Muscle of leg (tissue), 16 donors: ENCODE results near the gene CCL20. TPM values are rescaled to one million over a fixed set of nuclear protein-coding genes. Genes with fewer than 3 reads are reported as not detected.
A peak's percentile ranks its signal among the peaks of the same experiment; 100 is the strongest.

ENCODE experiments used
- DNase-seq: peaks from one replicate; pipeline ENCODE4 v3.0.0; 2013
- H3K27ac ChIP-seq: one replicate; pipeline ENCODE4 v1.5.1; 2013; ENCODE audit warnings: mild to moderate bottlenecking, low read length, control low read depth
- H3K27me3 ChIP-seq: one replicate; pipeline ENCODE4 v1.6.1; 2013; ENCODE audit warnings: low read length; ENCODE audit not compliant: control insufficient read depth, insufficient read depth
- H3K36me3 ChIP-seq: one replicate; pipeline ENCODE4 v1.6.1; 2013; ENCODE audit warnings: low read length; ENCODE audit not compliant: control insufficient read depth, insufficient read depth
- H3K4me1 ChIP-seq: one replicate; pipeline ENCODE4 v1.6.1; 2013; ENCODE audit warnings: low read length; ENCODE audit not compliant: control insufficient read depth, insufficient read depth
- H3K4me3 ChIP-seq: one replicate; pipeline ENCODE4 v1.5.1; 2013; ENCODE audit warnings: low read length, control low read depth
- H3K9me3 ChIP-seq: replicated peaks from 2 replicates; pipeline ENCODE4 v1.6.1; 2013; ENCODE audit warnings: low read depth, low read length; ENCODE audit not compliant: control insufficient read depth
- WGBS: methylation state at CpG from one replicate; pipeline ENCODE4 v1.1.5; 2013; ENCODE audit warnings: missing lambda C conversion rate; ENCODE audit not compliant: insufficient coverage; 5-methylcytosine and 5-hydroxymethylcytosine counted together
- long read RNA-seq, 11 donors: transcript quantifications; one replicate each; lab custom pipeline, GENCODE V29; 2026
- polyA plus RNA-seq, 8 donors: library from polyadenylated mRNA; unstranded; fragments of 120-200 nt; gene quantifications; one replicate each; pipeline versions ENCODE4 v1.2.1 to v1.2.3, GENCODE V29; 2013; ENCODE audit warnings: inconsistent platforms in 1 of 8, low replicate concordance in 1 of 8; ENCODE audit not compliant: insufficient read length in 8 of 8, insufficient read depth in 1 of 8
- total RNA-seq: library from RNA; stranded (reverse); fragments of 120-200 nt; gene quantifications from one replicate; pipeline ENCODE4 v1.2.4, GENCODE V29; 2013

Gene CCL20, protein sequence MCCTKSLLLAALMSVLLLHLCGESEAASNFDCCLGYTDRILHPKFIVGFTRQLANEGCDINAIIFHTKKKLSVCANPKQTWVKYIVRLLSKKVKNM
- total RNA-seq = 0.27 TPM
- polyA plus RNA-seq = 1 to 10 TPM in 7 of 8 donors, under 1 TPM in 1; 0.61 to 6.3 (median 2.3) TPM
- long read RNA-seq, donor 1 = 0 reads
- long read RNA-seq, donor 2 = 0 reads
- long read RNA-seq, donor 3 = 0 reads
- long read RNA-seq, donor 4 = 0 reads
- long read RNA-seq, donor 5, partial matches to known transcripts = 0 of 5 reads
- long read RNA-seq, donor 5, other reads (novel, unspliced or antisense) = 0 of 5 reads
- long read RNA-seq, donor 6, partial matches to known transcripts = 0 of 2 reads
- long read RNA-seq, donor 6, other reads (novel, unspliced or antisense) = 0 of 2 reads
- long read RNA-seq, donor 7, partial matches to known transcripts = 0 of 3 reads
- long read RNA-seq, donor 7, other reads (novel, unspliced or antisense) = 0 of 3 reads
- long read RNA-seq, donor 8, partial matches to known transcripts = 0 of 3 reads
- long read RNA-seq, donor 8, other reads (novel, unspliced or antisense) = 0 of 3 reads
- long read RNA-seq, donor 9, partial matches to known transcripts = 0 of 2 reads
- long read RNA-seq, donor 9, other reads (novel, unspliced or antisense) = 0 of 2 reads
- long read RNA-seq, donor 10 = 0 reads
- long read RNA-seq, donor 11 = 0 reads

DNA sequence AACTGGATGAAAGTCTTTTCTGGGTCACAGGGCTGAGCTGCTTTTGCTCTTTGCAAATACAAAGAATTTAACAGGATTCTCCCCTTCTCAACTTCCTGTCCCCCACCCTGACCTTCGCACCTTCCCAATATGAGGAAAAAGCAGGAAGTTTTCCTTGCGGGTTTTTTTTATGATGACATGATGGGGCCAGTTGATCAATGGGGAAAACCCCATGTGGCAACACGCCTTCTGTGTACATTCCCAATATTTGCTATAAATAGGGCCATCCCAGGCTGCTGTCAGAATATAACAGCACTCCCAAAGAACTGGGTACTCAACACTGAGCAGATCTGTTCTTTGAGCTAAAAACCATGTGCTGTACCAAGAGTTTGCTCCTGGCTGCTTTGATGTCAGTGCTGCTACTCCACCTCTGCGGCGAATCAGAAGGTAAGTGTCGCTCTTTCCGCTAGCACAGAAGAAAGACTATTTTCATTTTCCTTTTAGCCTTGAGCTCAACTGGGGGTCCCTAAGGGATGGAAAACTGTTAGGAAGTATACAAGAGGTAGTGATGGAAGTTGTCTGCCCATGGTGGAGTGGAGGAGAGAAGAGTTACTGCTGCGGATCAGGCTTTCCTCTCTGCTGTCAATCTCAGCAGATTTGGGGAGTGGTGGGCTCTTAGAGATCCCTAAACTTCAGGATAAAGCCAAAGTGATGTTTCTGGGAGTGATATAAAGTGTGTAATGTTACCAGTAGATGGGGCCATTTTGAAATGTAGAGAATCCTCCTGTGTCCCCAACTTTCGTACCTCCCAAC lies at the start of gene CCL20:
Gene CCL20, plus strand, starts transcription at position 281 of the 792 bp plus-strand sequence. Its CDS starts 70 bp downstream, at position 351.
- WGBS = 67% methylated on average over 2 of the region's 9 CpGs
- Histone ChIP-seq H3K9me3 (no peaks in the 10 kb centered on the region), H3K27ac (no peak within 1 kb of the TSS), H3K27me3 (no peaks in the 10 kb centered on the region), H3K36me3 (no peaks in the 10 kb centered on the region), H3K4me3 (no peak within 1 kb of the TSS), H3K4me1 (no peaks in the 10 kb centered on the region)
- no peak for DNase-seq

DNA sequence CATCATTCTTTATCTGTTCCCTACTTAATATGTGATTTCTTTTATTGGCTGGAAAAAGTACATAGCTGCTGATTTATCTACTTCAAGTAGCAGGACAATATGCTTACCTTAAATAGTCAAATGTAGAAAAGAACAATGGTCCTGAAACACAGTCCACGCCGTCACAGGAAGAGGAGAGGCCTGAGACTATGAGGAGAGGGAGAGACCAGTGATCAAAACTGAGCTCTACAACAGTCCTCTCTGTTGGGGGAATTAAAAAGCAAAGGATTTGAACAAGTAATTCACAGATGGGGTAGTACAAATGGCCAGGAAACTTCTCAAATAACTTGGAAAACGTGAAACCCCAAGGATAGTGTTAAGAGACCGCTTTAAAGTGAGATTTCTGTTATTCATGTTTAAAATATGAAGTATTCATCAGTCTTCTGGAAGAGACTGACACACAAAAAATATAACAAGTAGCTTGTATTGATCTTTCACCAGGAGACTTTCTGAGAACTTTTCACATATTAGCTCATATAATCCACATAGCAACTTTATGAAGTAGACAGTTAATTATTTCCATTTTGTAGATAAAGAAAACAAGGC lies 47.8 kb upstream of the CCL20 start:
- Histone ChIP-seq H3K36me3 (no peaks in the 10 kb centered on the region), H3K27me3 (no peaks in the 10 kb centered on the region), H3K4me3 (no peak overlapping the region), H3K4me1 (peaks cover 5% of the 10 kb centered on the region), H3K9me3 (no peaks in the 10 kb centered on the region), H3K27ac (no peak overlapping the region)
- WGBS = 38% methylated on average over 2 of the region's 4 CpGs
- peak; percentile 78 for DNase-seq

- peak overlapping the region; percentile 11 for H3K27ac ChIP-seq
- no peaks in the 10 kb centered on the region for H3K9me3 ChIP-seq
- peaks cover 5% of the 10 kb centered on the region for H3K4me1 ChIP-seq
- H3K36me3 ChIP-seq = no peaks in the 10 kb centered on the region
- no peaks in the 10 kb centered on the region for H3K27me3 ChIP-seq
- WGBS = 4% methylated on average over 8 of the region's 11 CpGs
- peak; percentile 89 for DNase-seq
- no peak overlapping the region for H3K4me3 ChIP-seq
Measured at GRCh38 chr2:227766373-227766883, 47.2 kb upstream of the CCL20 start.

- DNase-seq = no peak
- Histone ChIP-seq H3K36me3 (no peaks in the 10 kb centered on the region), H3K27me3 (no peaks in the 10 kb centered on the region), H3K4me3 (no peak overlapping the region), H3K27ac (no peak overlapping the region), H3K9me3 (no peaks in the 10 kb centered on the region), H3K4me1 (peaks cover 5% of the 10 kb centered on the region)
- WGBS = 91% methylated on average over 22 of the region's 22 CpGs
Measured at GRCh38 chr2:227767830-227768229, 45.8 kb upstream of the CCL20 start.

- Histone ChIP-seq H3K4me3 (no peak overlapping the region), H3K27ac (no peak overlapping the region), H3K27me3 (no peaks in the 10 kb centered on the region), H3K9me3 (no peaks in the 10 kb centered on the region), H3K36me3 (no peaks in the 10 kb centered on the region), H3K4me1 (no peaks in the 10 kb centered on the region)
- 55% methylated on average over 2 of the region's 5 CpGs for WGBS
- DNase-seq = no peak
Measured at GRCh38 chr2:227772197-227772661, 41.4 kb upstream of the CCL20 start.

GRCh38 chr2:227772932-227773331 lies 40.7 kb upstream of the CCL20 start:
- WGBS = no CpG with 5 or more reads among the region's 2 CpGs
- H3K4me3 ChIP-seq = no peak overlapping the region
- no peaks in the 10 kb centered on the region for H3K27me3 ChIP-seq
- no peaks in the 10 kb centered on the region for H3K36me3 ChIP-seq
- H3K4me1 ChIP-seq = no peaks in the 10 kb centered on the region
- no peaks in the 10 kb centered on the region for H3K9me3 ChIP-seq
- DNase-seq = no peak
- H3K27ac ChIP-seq = no peak overlapping the region

DNA sequence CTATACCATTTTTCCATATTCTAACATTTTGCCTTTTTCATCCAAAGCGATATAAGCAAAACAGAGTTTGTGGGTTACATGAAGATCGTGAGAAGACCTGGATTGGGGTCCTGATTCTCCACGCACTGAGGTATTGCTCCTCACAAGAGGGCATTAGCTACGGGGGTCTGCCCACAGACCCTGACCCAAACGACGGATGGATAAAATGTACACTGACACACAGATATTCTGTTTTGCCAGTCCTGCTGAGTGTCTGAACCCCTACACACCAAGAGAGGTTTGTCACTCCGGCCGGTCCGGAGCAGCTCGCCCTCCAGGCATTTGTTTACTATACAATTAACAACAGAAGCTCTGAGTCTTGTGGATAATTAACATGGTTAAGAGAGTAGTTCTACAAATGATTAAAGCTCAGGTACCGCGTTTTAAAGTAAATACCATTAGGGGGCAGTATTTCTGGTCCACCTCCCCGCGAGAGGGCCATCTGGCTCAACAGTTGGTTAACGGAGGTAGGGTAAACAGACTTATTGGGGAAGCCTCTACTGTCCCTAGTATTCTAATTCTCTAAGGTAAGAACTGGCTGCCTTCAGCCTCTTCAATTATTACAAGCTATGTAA lies 39.5 kb upstream of the CCL20 start:
- no peaks in the 10 kb centered on the region for H3K4me1 ChIP-seq
- no peaks in the 10 kb centered on the region for H3K36me3 ChIP-seq
- no peaks in the 10 kb centered on the region for H3K27me3 ChIP-seq
- DNase-seq = no peak
- no peak overlapping the region for H3K4me3 ChIP-seq
- WGBS = 87% methylated on average over 6 of the region's 15 CpGs
- H3K27ac ChIP-seq = no peak overlapping the region
- H3K9me3 ChIP-seq = no peaks in the 10 kb centered on the region

DNA sequence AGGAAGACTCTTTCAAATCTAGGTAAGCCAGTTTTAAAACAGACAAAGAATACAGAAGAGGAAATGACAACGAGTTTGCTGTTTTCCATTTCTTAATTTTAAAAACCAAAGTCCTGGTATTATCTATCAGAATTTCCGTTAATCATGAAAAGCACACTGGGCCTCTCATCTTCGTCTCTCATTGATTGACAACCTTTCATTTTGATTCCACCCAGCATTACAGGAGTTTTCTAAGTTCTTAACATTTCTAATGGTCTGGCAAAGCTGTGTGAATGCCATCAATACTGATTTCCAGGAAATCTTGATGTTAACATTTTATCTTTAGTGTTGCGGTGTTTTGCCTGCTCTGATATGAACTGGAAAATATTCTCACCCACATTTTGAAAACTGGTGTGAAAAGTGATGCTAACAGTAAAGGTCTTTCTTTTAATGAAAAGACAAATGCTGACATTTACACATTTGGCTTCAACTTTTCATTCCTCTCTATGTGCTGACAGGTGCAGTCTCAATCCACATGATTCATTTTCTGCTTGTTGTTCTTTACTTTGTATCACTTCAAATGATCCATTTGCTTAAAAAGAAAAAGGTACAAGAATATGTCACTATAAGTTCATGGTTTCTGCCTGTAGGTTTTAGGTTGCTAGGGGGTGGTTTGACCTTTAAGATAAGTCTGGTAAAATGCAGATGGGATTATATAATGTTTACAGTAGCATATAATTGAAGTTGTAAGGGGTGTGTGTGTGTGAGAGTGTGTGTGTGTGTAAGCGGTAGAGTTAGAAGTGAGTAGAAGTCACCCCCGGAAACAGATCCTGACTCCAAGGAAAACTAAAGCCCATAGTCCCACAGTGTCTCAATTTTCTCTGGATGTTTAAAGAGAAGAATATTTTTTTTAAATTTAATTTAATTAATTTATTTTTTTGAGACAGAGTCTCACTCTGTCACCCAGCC lies 38.5 kb upstream of the CCL20 start:
- Histone ChIP-seq H3K36me3 (no peaks in the 10 kb centered on the region), H3K9me3 (no peaks in the 10 kb centered on the region), H3K27me3 (no peaks in the 10 kb centered on the region), H3K4me3 (no peak overlapping the region), H3K4me1 (no peaks in the 10 kb centered on the region), H3K27ac (no peak overlapping the region)
- no peak for DNase-seq
- WGBS = 86% methylated on average over 2 of the region's 6 CpGs
